Activated naive CD4-positive, alpha-beta T cell treated with anti-CD3 and anti-CD28 coated beads, Interleukin-2, amount 50 U/mL, for 16 hours (primary cell): ENCODE results near the gene FTCD.
"Not testable (repeated sequence)": the region's sequence is repeated elsewhere in the genome, so short reads cannot be mapped to it uniquely, and the experiment has no call there.

ENCODE experiments used
- DNase-seq: peaks from one replicate; pipeline ENCODE4 v3.0.0-alpha.2; 2020

The FTCD gene

GRCh38 chr21:46188226-46189212 is 33.1 kb upstream of the FTCD start:
- no peak for DNase-seq

- DNase-seq, result no peak
Observed at GRCh38 chr21:46187814-46188213, 32.4 kb upstream of the FTCD start.

GRCh38 chr21:46187261-46187660 is 31.9 kb upstream of the FTCD start:
- DNase-seq, result no peak

- DNase-seq, result no peak
Observed at GRCh38 chr21:46185716-46186115, 30.3 kb upstream of the FTCD start.

GRCh38 chr21:46184625-46185555 is 29.5 kb upstream of the FTCD start:
- peak; percentile 64 for DNase-seq

GRCh38 chr21:46183910-46184624 is 28.7 kb upstream of the FTCD start, which contains the start of gene SPATC1L:
TSS of gene SPATC1L (minus strand) at chr21:46184459. CDS start at chr21:46182816, 1,643 bp downstream.
- DNase-seq, result peak; percentile 37

- DNase-seq, result not testable (repeated sequence)
Observed at GRCh38 chr21:46183337-46183909, 28.0 kb upstream of the FTCD start.

- no peak for DNase-seq
Observed at GRCh38 chr21:46182548-46183336, 27.4 kb upstream of the FTCD start.

GRCh38 chr21:46181953-46182547 is 26.7 kb upstream of the FTCD start:
- DNase-seq, result no peak

GRCh38 chr21:46181436-46181835 is 26.1 kb upstream of the FTCD start:
- no peak for DNase-seq

GRCh38 chr21:46180778-46181391 is 25.5 kb upstream of the FTCD start:
- no peak for DNase-seq

GRCh38 chr21:46180079-46180722 is 24.8 kb upstream of the FTCD start:
- no peak for DNase-seq

GRCh38 chr21:46179708-46180078 is 24.3 kb upstream of the FTCD start:
- DNase-seq, result no peak

- no peak for DNase-seq
Observed at GRCh38 chr21:46178961-46179360, 23.6 kb upstream of the FTCD start.

GRCh38 chr21:46176443-46177129 is 21.2 kb upstream of the FTCD start:
- DNase-seq, result not testable (repeated sequence)

- no peak for DNase-seq
Observed at GRCh38 chr21:46173573-46173972, 18.2 kb upstream of the FTCD start.

- DNase-seq, result no peak
Observed at GRCh38 chr21:46172863-46173528, 17.6 kb upstream of the FTCD start.

- DNase-seq, result no peak
Observed at GRCh38 chr21:46171996-46172862, 16.9 kb upstream of the FTCD start.
